HG03095 (cell line): ENCODE measurements around the gene RHOXF1.
"Not testable (repeated sequence)": the region's sequence is repeated elsewhere in the genome, so short reads cannot be mapped to it uniquely, and the experiment has no call there.

ENCODE experiments used
- ATAC-seq: cut with Tn5 transposase; IDR thresholded peaks from one replicate; pipeline ENCODE4 v1.9.1; 2021; ENCODE audit warnings: moderate library complexity; ENCODE audit not compliant: unreplicated experiment

RHOXF1 gene

DNA sequence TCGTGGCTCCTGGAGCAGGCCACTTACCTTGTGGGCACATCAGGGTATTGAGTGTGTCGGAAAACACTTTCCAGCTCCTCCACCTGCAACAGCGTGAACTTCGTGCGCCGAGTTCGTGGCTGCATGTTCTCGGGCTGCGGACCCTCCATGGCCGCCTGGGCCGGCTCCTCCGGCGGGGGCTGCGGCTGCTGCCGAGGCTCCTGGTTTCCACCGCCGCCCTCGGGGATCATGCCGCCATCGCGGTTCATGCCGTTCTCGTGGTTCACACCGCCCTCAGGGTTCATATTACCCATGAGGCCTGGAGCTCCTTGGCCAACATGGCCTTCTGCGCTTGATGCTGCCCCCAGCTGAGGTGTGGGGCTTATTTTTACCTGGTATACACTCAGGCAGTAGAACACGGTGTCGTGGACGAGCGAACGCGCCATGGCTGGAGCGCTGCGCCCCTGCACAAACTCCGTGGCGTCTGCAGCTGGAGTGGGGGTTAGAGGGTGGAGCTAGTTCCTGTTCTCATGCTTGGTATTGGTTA, at the start of gene RHOXF1:
TSS of gene RHOXF1 (minus strand) at position 476 of the 526 bp plus-strand sequence. CDS start at position 425, 51 bp downstream.
- no peak for ATAC-seq

GRCh38 chrX:120159086-120159485, 43.4 kb upstream of the RHOXF1 start:
- not testable (repeated sequence) for ATAC-seq

DNA sequence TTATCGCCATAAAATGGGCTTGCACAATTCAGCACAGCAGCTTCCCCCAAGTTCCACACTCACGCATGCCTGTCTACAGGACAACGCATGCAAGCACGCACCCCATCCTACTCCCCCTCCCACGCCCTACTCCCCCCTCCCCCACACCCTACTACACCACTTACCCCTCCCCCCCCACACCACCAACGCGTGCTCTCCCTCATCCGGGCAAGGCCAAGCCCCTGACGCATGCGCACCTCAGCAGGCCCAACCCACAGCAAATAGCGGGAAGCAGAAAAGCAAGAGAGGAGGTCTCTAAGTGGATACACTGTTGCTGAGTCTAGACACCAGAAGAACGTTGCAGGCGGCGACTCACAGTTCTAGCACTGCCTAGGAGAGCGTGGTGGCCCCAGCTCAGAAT, 42.6 kb upstream of the RHOXF1 start, which contains the start of gene RHOXF2:
TSS of gene RHOXF2 (plus strand) at position 301 of the 400 bp plus-strand sequence. CDS start 138 bp downstream, outside the sequence.
- ATAC-seq, result not testable (repeated sequence)

DNA sequence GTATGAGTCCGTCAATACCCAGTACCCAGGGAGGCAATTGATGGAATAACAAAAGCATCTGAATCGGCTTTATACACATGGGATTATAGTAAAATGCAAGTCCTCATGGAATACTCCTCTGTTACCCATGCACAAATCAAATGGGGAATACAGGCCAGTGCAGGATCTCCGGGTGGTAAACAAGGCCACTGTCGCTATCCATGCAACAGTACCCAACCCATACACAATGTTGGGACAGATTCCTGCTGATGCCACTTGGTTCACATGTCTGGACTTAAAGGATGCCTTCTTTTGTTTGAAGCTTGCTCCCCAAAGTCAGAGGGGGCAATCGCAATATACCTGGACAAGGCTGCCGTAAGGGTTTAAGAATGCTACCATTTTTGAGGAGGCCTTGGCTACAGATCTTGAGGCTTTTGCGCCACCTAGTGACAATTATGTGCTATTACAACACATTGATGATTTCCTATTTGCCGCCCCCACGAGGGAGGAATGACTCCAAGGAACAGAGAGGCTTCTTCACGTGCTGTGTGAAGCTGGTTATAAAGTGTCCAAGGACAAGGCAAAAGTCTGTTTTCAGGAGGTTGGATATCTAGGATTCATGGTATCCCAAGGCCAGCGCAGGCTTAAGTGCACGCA, 34.5 kb upstream of the RHOXF1 start:
- ATAC-seq, result not testable (repeated sequence)

GRCh38 chrX:120147537-120147936, 31.8 kb upstream of the RHOXF1 start:
- no peak for ATAC-seq

DNA sequence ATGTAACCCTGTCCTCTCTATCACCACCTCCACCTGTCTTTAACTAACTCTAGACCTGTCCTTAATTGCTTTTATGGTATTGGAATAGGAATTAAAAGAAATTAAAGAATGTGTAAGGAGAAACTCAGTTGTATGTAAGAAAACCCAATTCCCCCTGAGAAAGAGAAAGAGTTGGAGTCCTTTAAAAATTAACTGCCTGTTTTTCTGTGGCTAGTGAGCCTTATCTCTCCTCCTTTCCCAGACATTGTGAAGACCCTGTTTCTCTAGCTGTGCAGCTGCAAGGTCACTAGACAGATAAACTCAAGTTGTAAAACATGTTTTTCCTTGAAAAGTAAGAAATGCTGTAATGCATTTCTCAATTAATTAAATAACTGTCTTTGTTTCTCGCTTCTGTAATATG, 30.6 kb upstream of the RHOXF1 start:
- ATAC-seq, result not testable (repeated sequence)

- no peak for ATAC-seq
These were observed 29.7 kb upstream of the RHOXF1 start for GRCh38 chrX:120145295-120145925.

DNA sequence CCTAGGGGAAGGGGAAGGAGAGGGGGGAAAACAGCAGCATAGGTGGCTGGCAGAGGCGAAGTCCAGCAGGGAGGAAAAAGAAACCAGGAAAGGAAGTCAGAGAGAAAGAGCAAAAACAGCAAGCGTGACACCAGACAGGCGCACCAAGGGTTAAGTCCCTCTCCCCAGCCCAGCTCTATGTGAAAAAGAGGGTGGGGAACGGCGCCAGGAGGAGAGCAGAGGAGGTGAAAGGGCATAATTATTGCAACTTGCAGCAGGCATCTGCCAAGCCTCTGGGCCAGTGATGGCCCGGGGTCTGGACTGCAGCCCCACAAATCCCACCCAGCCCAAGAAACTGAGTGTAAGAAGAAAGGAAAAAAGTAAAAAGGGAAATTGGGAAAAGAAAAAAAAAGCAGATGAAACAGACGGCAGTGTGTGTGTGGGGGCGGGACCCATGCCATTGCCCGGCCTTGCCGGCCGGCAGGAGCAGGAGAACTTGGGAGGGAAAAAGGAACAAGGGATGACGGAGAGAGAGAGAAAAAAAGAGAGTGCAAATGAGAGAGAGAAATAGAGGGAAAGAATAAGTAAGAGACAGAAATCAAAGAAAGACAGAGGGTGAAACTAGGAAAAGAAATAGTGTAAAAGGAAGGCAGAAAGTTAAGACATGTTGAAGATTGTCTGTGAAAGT, 28.6 kb upstream of the RHOXF1 start:
- ATAC-seq, result no peak

DNA sequence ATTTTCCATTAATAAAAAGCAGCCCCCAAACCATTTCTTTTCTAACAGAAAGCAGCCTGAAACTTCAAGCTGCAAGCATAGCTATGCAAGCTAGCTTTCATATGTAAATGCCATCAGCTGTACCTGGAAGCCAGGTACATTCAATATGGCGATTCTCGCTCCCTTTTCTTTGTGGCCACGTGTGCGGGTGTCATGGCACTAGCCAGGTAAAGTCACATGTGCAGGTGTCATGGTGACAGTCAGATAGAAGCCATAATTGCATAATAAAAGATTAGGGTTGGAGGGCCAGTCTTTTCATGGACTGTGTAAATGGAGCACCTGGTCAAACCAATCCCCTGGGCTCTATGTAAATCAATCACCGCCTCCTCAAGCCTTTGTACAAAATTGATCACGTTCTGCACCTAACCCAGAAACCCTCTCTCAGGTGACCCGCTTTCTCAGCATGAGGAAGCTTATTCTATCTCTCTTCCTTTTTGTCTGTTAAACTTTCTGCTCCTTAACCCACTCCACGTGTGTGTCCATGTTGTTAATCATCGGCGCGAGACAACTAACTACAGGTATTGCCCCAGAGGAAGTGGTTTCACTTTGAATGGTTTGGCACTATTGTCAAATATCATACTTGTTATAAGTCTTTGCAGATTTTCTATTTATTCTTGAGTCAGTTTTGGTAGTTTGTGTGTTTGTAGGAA, 24.7 kb upstream of the RHOXF1 start:
- no peak for ATAC-seq

GRCh38 chrX:120137439-120137838, 21.7 kb upstream of the RHOXF1 start:
- ATAC-seq, result no peak

DNA sequence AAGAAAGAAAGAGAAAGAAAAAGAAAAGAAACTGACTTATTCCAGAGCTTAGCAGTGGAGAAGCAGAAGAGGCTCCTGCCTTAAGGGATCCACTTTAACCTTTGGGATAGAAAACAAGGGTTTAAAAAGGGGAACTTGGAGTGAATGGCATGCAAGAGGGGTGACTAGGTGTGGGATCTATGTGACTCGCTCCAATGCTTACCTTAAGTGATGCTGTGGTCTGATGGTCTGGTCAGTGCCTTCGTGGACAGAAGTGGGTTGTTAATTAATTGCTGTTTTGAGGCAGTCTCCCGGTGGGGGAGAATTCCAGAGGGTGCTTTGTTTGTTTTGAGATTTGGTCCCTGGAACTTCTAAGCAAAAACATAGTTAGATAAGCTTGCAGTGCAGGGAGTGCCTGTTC, 21.1 kb upstream of the RHOXF1 start:
- no peak for ATAC-seq

GRCh38 chrX:120136128-120136527, 20.4 kb upstream of the RHOXF1 start:
- ATAC-seq, result no peak

DNA sequence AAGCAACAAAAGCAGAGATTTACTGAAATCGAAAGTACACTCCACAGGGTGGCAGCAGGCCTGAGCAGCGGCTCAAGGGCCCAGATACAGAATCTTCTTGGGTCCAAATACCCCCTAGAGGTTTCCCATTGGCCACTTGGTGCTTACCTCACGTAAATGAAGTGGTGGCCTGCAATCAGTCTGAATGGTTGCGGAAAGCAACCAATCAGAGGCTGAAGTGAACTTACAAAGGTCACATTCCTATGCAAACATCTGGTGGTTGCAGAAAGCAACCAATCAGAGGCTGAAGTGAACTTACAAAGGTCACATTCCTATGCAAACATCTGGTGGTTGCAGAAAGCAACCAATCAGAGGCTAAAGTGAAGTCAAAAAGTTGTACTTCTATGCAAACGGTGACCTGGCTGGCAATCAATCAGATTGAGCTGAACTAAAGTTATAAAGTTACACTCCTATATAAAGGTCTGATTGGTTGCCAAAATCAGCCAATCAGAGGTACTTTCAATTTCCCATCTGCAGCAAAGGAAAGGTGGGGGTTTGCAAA, 12.7 kb upstream of the RHOXF1 start:
- not testable (repeated sequence) for ATAC-seq

DNA sequence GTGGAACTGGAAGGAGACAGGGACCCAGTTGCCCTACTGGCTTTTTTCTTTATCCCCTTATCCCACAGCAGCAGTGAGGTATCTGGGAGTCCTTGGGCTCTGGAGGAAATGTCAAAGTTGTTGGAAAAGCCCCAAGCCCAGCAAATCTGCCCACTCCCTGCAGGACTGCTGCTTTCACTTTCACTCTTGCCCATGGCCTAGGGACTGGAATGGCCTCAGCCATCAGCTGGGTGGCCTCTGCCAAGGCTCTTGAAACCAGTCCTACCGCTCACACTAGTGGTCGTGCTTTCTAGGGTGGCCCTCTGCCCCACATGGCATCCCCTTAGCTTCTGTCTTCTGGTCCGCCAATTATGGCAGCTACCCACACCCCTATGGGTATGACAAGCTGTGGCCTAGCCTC, 9.7 kb upstream of the RHOXF1 start:
- no peak for ATAC-seq

- no peak for ATAC-seq
These were observed 4.5 kb upstream of the RHOXF1 start for GRCh38 chrX:120120223-120120622.

DNA sequence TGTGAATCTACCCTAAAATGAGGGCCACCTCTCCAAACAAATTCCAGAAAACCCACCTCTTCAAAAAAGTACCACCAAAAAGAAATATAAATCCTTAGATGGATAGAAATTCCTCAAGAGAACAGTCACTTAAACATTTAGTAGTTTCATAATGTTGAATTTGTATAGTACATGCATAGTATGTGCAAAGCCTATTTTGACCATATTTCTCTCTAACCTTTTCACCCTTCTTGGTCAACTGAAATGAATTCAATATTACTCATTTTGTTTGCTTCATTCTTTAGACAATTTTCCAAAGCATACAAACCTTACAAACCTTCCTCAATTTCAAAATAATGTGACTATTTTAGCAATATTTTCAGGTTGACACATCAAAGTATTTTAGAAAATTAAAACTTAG, 4.1 kb downstream of the RHOXF1 start:
- ATAC-seq, result no peak

GRCh38 chrX:120109378-120109777, 6.3 kb downstream of the RHOXF1 start:
- no peak for ATAC-seq

GRCh38 chrX:120104707-120105106, 11.0 kb downstream of the RHOXF1 start:
- ATAC-seq, result not testable (repeated sequence)

GRCh38 chrX:120101057-120101456, 14.7 kb downstream of the RHOXF1 start:
- ATAC-seq, result not testable (repeated sequence)

DNA sequence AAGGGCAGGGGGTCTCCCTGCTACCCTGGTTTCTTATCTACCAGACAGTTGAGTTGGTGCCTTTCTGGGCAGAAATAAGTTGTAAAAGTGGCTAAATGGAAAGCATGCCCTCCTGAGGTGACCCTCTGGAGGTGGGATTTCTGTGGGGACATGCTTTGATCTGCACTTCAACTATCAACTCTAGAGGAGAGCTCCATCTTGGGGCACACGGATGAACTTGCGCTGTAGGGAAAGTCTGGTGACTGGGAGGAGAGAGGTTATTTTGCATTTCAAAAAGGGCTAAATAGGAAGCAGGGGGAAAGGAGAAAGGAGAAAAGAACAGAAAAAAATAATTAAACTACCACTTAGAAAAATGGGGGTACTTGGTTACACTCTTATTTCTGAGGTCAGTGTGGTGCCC, 25.5 kb downstream of the RHOXF1 start:
- no peak for ATAC-seq
